Mesenchymal stem cell (in vitro differentiated cells and primary cell): ENCODE data around the gene CCP110.
A peak's percentile ranks its signal among the peaks of the same experiment; 100 is the strongest.

Experiments used
- DNase-seq: peaks from one replicate; pipeline ENCODE4 v3.0.0-alpha.2; 2013
- H2AFZ ChIP-seq: one replicate; pipeline ENCODE4 v1.6.1; 2013; ENCODE audit warnings: low read depth, mild to moderate bottlenecking, control low read depth, inconsistent platforms, low read length, moderate library complexity
- H2AK5ac ChIP-seq: 2 replicates; pipeline ENCODE4 v1.6.1; 2013; ENCODE audit warnings: low read length, moderate library complexity, mild to moderate bottlenecking, inconsistent platforms; ENCODE audit not compliant: severe bottlenecking
- H2BK120ac ChIP-seq: one replicate; pipeline ENCODE4 v1.6.1; 2013; ENCODE audit warnings: low read depth, mild to moderate bottlenecking, inconsistent platforms, low read length, moderate library complexity
- H2BK12ac ChIP-seq, 2 experiments: one replicate each; pipeline ENCODE4 v1.6.1; 2013; ENCODE audit warnings: inconsistent platforms in 2 of 2, low read length in 2 of 2, mild to moderate bottlenecking in 2 of 2, moderate library complexity in 2 of 2, control low read depth in 1 of 2
- H2BK15ac ChIP-seq: one replicate; pipeline ENCODE4 v1.6.1; 2013; ENCODE audit warnings: mild to moderate bottlenecking, low read depth, inconsistent platforms; ENCODE audit not compliant: poor library complexity, severe bottlenecking
- H2BK5ac ChIP-seq: 2 replicates; pipeline ENCODE4 v1.6.1; 2013; ENCODE audit warnings: low read depth, mild to moderate bottlenecking, low read length, control low read depth, inconsistent platforms; ENCODE audit not compliant: poor library complexity, severe bottlenecking
- H3K14ac ChIP-seq, 2 experiments: one replicate each; pipeline ENCODE4 v1.6.1; 2013; ENCODE audit warnings: inconsistent platforms in 2 of 2, low read length in 2 of 2, control low read depth in 1 of 2, mild to moderate bottlenecking in 1 of 2, moderate library complexity in 1 of 2
- H3K18ac ChIP-seq, 2 experiments: one replicate each; pipeline ENCODE4 v1.6.1; 2013; ENCODE audit warnings: inconsistent platforms in 2 of 2, low read length in 2 of 2, control low read depth in 1 of 2, low read depth in 1 of 2, mild to moderate bottlenecking in 1 of 2
- H3K23ac ChIP-seq, 2 experiments: one replicate each; pipeline ENCODE4 v1.6.1; 2013; ENCODE audit warnings: inconsistent platforms in 2 of 2, low read length in 2 of 2, mild to moderate bottlenecking in 2 of 2, moderate library complexity in 2 of 2, control low read depth in 1 of 2
- H3K27ac ChIP-seq: 2 replicates; pipeline ENCODE4 v1.5.1; 2013; ENCODE audit warnings: mild to moderate bottlenecking, moderate library complexity, low read length, control low read depth, inconsistent platforms; ENCODE audit not compliant: poor library complexity, severe bottlenecking
- H3K27me3 ChIP-seq, 2 experiments: 2 replicates each; pipeline versions ENCODE4 v1.6.1 to v1.7.0; 2013; ENCODE audit warnings: low read length in 2 of 2, mild to moderate bottlenecking in 2 of 2, moderate library complexity in 2 of 2, control low read depth in 1 of 2, inconsistent platforms in 1 of 2; ENCODE audit not compliant: control insufficient read depth in 1 of 2, insufficient read depth in 1 of 2
- H3K36me3 ChIP-seq, 2 experiments: 2 replicates each; pipeline versions ENCODE4 v1.6.1 to v1.7.0; 2013; ENCODE audit warnings: low read length in 2 of 2, control low read depth in 1 of 2, inconsistent platforms in 1 of 2, low read depth in 1 of 2, mild to moderate bottlenecking in 1 of 2; ENCODE audit not compliant: insufficient read depth in 2 of 2, control insufficient read depth in 1 of 2
- H3K4ac ChIP-seq, 2 experiments: one replicate each; pipeline ENCODE4 v1.6.1; 2013; ENCODE audit warnings: inconsistent platforms in 2 of 2, low read length in 2 of 2, mild to moderate bottlenecking in 2 of 2, moderate library complexity in 2 of 2, control low read depth in 1 of 2, low read depth in 1 of 2
- H3K4me1 ChIP-seq: 2 replicates; pipeline ENCODE4 v1.6.1; 2013; ENCODE audit warnings: low read depth, low read length, control low read depth; ENCODE audit not compliant: control insufficient read depth, insufficient read depth
- H3K4me2 ChIP-seq: 2 replicates; pipeline ENCODE4 v1.6.1; 2013; ENCODE audit warnings: low read length, mild to moderate bottlenecking, inconsistent platforms; ENCODE audit not compliant: poor library complexity, severe bottlenecking
- H3K4me3 ChIP-seq, 2 experiments: 2 replicates each; pipeline versions ENCODE4 v1.5.1 to v1.7.0; 2013; ENCODE audit warnings: low read length in 2 of 2, mild to moderate bottlenecking in 2 of 2, control low read depth in 1 of 2, low read depth in 1 of 2; ENCODE audit not compliant: insufficient read depth in 1 of 2
- H3K79me1 ChIP-seq: replicated peaks from 2 replicates; pipeline ENCODE4 v1.6.1; 2013; ENCODE audit warnings: mild to moderate bottlenecking, control low read depth, low read length, inconsistent platforms; ENCODE audit not compliant: poor library complexity, severe bottlenecking
- H3K9ac ChIP-seq: 2 replicates; pipeline ENCODE4 v1.7.0; 2013; ENCODE audit warnings: mild to moderate bottlenecking, low read length, moderate library complexity
- H3K9me3 ChIP-seq: 2 replicates; pipeline ENCODE4 v1.7.0; 2013; ENCODE audit warnings: mild to moderate bottlenecking, low read length; ENCODE audit not compliant: control insufficient read depth
- H4K8ac ChIP-seq: one replicate; pipeline ENCODE4 v1.6.1; 2013; ENCODE audit warnings: inconsistent platforms, mild to moderate bottlenecking, low read length, moderate library complexity
- H4K91ac ChIP-seq: one replicate; pipeline ENCODE4 v1.6.1; 2013; ENCODE audit warnings: mild to moderate bottlenecking, low read length, inconsistent platforms
- whole genome bisulfite sequencing: methylation state at CpG from one replicate; pipeline ENCODE4 v1.1.7; 2013; ENCODE audit warnings: mixed read lengths; 5-methylcytosine and 5-hydroxymethylcytosine counted together

Gene CCP110

DNA sequence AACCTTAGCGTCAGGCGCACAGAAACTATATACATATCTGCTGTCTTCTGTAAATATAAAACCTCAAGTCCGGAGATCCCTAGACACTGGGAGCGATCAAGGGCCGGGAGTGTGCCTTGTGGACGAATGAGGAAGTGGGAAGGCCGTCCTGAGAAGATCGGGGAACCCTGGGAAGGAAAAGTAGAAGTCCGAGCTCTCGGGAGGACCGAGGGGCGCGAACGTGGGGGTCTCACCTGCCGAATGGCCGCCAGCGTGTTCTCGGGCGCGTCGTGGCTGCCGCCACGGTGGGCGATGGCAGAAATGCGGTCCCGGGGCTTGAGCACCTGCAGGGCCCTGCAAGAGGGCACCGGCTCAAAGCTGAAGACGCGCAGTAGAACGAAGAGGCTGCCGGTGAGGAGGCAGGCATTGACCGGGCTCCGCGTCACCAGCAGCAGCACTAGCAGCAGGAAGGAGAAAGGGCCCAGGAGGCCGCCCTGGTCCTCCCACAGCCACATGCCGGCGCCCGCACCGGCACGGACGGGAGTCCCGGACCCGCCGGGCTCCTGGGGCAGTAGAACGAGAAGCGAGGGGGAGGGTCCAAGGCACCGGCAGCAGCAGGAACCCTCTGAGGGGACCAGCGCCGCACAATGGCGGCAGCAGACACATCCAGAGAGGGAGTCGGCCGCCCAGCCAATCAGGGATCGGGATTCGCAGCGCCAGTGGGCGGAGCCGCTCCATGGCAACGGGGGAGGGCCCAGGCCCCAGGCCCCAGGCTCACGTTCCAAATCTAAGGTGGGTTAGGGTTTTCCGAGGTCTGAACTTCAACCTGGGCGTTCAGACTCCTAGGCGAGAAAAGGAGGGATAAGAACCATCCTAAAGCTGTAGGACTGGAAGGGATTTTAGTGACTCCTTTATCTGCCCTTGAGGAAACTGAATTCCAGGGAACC is 2.0 kb upstream of the CCP110 start, which contains the start of gene GDE1:
GDE1 (minus strand) TSS at position 628 of the 926 bp plus-strand sequence; CDS start at position 494, 134 bp downstream.
- Histone ChIP-seq H3K23ac (peak within 1 kb of the TSS in 1 of 2 experiments; percentile 72), H3K27ac (peak within 1 kb of the TSS; percentile 82), H4K8ac (peak within 1 kb of the TSS; percentile 73), H3K4me2 (peak within 1 kb of the TSS; percentile 84), H3K36me3 (peaks cover 0 to 7% of the 10 kb centered on the region in 2 experiments), H3K4me1 (peaks cover 9% of the 10 kb centered on the region), H3K4ac (peak within 1 kb of the TSS; percentile 92 to 97), H3K27me3 (no peaks in the 10 kb centered on the region), H2BK5ac (peak within 1 kb of the TSS; percentile 59), H3K14ac (peak within 1 kb of the TSS in 1 of 2 experiments; percentile 98), H2AFZ (peak within 1 kb of the TSS; percentile 99), H2BK15ac (peak within 1 kb of the TSS; percentile 88), H3K9me3 (no peaks in the 10 kb centered on the region), H3K4me3 (peak within 1 kb of the TSS; percentile 93 to 94), H3K18ac (peak within 1 kb of the TSS; percentile 94 to 96), H3K9ac (peak within 1 kb of the TSS; percentile 91), H4K91ac (peak within 1 kb of the TSS; percentile 92), H2BK120ac (peak within 1 kb of the TSS; percentile 67), H2BK12ac (peak within 1 kb of the TSS in 1 of 2 experiments; percentile 63), H2AK5ac (peak within 1 kb of the TSS; percentile 70), H3K79me1 (peaks cover 18% of the 10 kb centered on the region)
- DNase-seq = peak; percentile 94
- WGBS = under 1% methylated on average over 56 of the region's 62 CpGs

DNA sequence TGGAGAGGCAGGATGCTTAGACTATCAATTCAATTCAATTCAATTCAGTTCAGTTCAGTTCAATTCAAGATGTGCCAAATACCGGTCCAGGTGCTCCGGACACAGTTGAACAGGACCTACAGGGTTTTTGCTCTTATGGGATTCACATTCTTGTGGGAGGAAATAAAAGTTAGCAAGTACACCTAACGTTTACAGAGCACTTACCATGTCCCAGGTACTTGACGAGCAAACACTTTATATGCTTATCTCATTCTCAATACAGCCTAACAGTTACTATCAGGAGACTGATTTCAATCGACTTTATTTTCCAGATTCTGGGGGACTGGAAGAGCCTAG is 1.4 kb upstream of the CCP110 start:
- H2AFZ ChIP-seq = no peak overlapping the region
- no peaks in the 10 kb centered on the region for H3K9me3 ChIP-seq
- peaks cover 0 to 3% of the 10 kb centered on the region in 2 experiments for H3K36me3 ChIP-seq
- no peak overlapping the region for H3K4ac ChIP-seq
- peak overlapping the region in 1 of 2 experiments; percentile 94 for H3K4me3 ChIP-seq
- H3K27me3 ChIP-seq = no peaks in the 10 kb centered on the region
- no peak overlapping the region for H4K8ac ChIP-seq
- no peak overlapping the region for H3K14ac ChIP-seq
- H2BK120ac ChIP-seq = no peak overlapping the region
- H3K79me1 ChIP-seq = peaks cover 16% of the 10 kb centered on the region
- no peak overlapping the region for H3K23ac ChIP-seq
- DNase-seq = no peak
- H3K18ac ChIP-seq = no peak overlapping the region
- H2BK12ac ChIP-seq = peak overlapping the region in 1 of 2 experiments; percentile 18
- H2BK5ac ChIP-seq = no peak overlapping the region
- peak overlapping the region; percentile 84 for H3K4me2 ChIP-seq
- H3K27ac ChIP-seq = no peak overlapping the region
- peak overlapping the region; percentile 91 for H3K9ac ChIP-seq
- H2BK15ac ChIP-seq = no peak overlapping the region
- H2AK5ac ChIP-seq = no peak overlapping the region
- 73% methylated on average over 4 of the region's 5 CpGs for WGBS
- H4K91ac ChIP-seq = no peak overlapping the region
- H3K4me1 ChIP-seq = peaks cover 9% of the 10 kb centered on the region

DNA sequence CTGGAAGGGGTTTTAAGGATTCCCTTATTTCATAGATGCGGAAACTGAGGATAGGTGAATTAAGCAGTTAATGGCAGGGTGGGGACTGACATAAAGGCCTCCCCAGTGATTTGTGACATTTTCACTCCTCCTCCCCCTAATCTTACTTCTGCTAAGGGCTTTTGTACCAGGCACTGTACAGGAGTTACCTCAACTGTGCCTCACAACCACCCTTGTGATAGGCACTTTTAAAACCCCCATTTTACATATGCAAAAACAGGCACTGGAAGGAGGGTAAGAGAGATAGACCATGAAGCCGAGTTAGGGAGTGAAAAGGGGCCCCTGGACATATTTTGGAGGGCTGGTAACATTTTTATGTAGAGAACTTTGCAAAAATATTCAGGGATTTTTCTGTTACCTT is 982 bp upstream of the CCP110 start:
- Histone ChIP-seq H3K27ac (no peak overlapping the region), H3K14ac (no peak overlapping the region), H2BK15ac (no peak overlapping the region), H2BK12ac (no peak overlapping the region), H3K27me3 (no peaks in the 10 kb centered on the region), H4K91ac (no peak overlapping the region), H3K9me3 (no peaks in the 10 kb centered on the region), H3K18ac (no peak overlapping the region), H3K4ac (peak overlapping the region in 1 of 2 experiments; percentile 21), H3K36me3 (peaks cover 0 to 4% of the 10 kb centered on the region in 2 experiments), H4K8ac (no peak overlapping the region), H2BK5ac (no peak overlapping the region), H2AFZ (no peak overlapping the region), H3K4me3 (no peak overlapping the region), H3K79me1 (peaks cover 16% of the 10 kb centered on the region), H2BK120ac (no peak overlapping the region), H3K9ac (no peak overlapping the region), H3K4me2 (no peak overlapping the region), H3K23ac (no peak overlapping the region), H3K4me1 (peaks cover 9% of the 10 kb centered on the region), H2AK5ac (peak overlapping the region; percentile 70)
- no peak for DNase-seq
- WGBS = 60% methylated on average over 1 of the region's 2 CpGs

DNA sequence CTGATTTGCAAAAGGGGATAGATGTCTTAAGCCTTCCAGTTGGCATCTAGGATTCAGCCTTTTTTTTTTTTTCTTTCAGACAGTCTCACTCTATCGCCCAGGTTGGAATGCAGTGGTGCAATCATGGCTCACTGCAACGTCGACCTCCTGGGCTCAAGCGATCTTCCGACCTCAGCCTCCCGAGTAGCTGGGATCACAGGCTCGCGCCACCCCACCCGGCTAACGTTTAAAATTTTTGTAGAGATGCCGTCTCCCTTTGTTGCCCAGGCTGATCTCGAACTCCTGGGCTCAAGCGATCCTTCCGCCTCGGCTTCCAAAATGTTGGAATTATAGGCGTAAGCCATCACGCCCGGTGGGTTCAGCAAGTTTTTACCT is 571 bp upstream of the CCP110 start:
- no peaks in the 10 kb centered on the region for H3K27me3 ChIP-seq
- peak overlapping the region in 1 of 2 experiments; percentile 63 for H2BK12ac ChIP-seq
- H3K9me3 ChIP-seq = no peaks in the 10 kb centered on the region
- no peak overlapping the region for H3K9ac ChIP-seq
- H3K4ac ChIP-seq = no peak overlapping the region
- no peak overlapping the region for H3K23ac ChIP-seq
- no peak overlapping the region for H3K4me3 ChIP-seq
- 77% methylated on average over 18 of the region's 18 CpGs for WGBS
- no peak overlapping the region for H2BK5ac ChIP-seq
- H4K91ac ChIP-seq = no peak overlapping the region
- H2BK120ac ChIP-seq = no peak overlapping the region
- no peak overlapping the region for H2AFZ ChIP-seq
- no peak overlapping the region for H2BK15ac ChIP-seq
- H3K27ac ChIP-seq = no peak overlapping the region
- no peak overlapping the region for H3K14ac ChIP-seq
- peaks cover 0 to 8% of the 10 kb centered on the region in 2 experiments for H3K36me3 ChIP-seq
- no peak for DNase-seq
- H3K79me1 ChIP-seq = peaks cover 16% of the 10 kb centered on the region
- no peak overlapping the region for H3K4me2 ChIP-seq
- H3K4me1 ChIP-seq = peaks cover 9% of the 10 kb centered on the region
- no peak overlapping the region for H4K8ac ChIP-seq
- no peak overlapping the region for H2AK5ac ChIP-seq
- no peak overlapping the region for H3K18ac ChIP-seq
